PC-9 (cell line): Measurements from ENCODE around the gene NFIA.

ENCODE experiments used
- CTCF ChIP-seq: fragments of 200-600 bp; sonication (generic); conservative IDR thresholded peaks from 2 replicates; pipeline ENCODE4 v1.6.1; 2017; ENCODE audit warnings: mixed run types, antibody characterized with exemption, mild to moderate bottlenecking, moderate library complexity
- EZH2 ChIP-seq: fragments of 200-600 bp; sonication (generic); IDR thresholded peaks from 2 replicates; pipeline ENCODE4 v1.8.0; 2017; ENCODE audit warnings: antibody characterized with exemption, low read depth

- no peak for TF ChIP-seq CTCF
- TF ChIP-seq EZH2: no peak
Observed at GRCh38 chr1:61397935-61398334, 315.6 kb downstream of the NFIA start.
